HG03060 (cell line): ENCODE measurements around the gene PRMT2.
"Not testable (repeated sequence)": the region's sequence is repeated elsewhere in the genome, so short reads cannot be mapped to it uniquely, and the experiment has no call there.

ENCODE experiments used
- ATAC-seq: cut with Tn5 transposase; IDR thresholded peaks from one replicate; pipeline ENCODE4 v1.9.1; 2021; ENCODE audit warnings: low read depth, moderate number of reproducible peaks; ENCODE audit not compliant: unreplicated experiment

Gene PRMT2

DNA sequence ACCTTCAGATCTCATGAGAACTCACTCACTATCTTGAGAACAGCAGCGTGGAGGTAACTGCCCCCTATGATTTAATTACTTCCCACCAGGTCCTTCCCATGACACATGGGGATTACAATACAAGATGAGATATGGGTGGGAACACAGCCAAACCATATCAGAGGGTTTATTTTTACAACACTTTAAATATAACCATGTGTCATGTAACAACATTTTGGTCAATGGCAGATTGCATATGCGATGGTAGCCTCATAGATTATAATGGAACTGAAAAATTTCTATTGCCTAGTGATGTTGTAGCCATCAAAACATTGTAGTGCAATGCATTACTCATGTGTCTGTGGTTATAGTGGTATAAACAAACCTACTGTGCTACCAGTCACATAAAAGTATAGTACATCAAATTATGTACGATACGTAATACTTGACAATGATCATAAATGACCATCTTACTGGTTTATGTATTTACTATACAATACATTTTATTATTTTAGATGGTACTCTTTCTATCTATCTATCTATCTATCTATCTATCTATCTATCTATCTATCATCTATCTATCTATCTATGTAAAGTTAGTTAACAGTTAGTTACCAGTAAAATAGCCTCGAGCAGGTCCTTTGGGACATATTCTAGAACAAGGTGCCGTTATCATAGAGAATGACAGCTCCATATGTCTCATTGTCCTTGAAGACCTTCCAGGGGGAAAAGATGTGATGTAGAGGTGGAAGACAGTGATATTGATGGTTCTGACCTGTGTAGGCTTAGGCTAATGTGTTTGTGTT is 18.0 kb upstream of the PRMT2 start:
- no peak for ATAC-seq

DNA sequence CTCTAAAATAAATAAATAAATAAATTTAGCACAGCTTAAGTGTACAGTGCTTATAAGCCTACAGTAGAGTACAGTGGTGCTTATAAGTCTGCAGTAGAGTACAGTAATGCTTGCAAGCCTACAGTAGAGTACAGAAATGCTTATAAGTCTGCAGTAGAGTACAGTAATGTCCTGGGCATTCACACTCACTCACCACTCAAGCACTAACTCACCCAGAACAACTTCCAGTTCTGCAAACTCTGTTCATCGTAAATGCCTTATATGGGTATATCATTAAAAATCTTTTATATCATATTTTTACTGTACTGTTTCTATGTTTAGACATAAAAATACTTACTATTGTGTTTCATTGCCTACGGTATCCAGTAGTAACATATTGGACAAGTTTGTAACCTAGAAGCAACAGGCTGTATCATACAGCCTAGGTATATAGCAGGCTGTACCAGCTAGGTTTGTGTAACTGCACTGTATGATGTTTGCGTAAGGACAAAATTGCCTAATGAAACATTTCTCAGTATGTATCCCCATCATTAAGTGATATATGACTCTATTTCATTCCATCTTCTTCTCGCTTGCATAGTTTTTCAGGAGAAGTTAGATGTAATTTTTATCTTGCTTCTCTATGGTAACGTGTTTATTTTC is 16.6 kb upstream of the PRMT2 start:
- ATAC-seq = no peak

DNA sequence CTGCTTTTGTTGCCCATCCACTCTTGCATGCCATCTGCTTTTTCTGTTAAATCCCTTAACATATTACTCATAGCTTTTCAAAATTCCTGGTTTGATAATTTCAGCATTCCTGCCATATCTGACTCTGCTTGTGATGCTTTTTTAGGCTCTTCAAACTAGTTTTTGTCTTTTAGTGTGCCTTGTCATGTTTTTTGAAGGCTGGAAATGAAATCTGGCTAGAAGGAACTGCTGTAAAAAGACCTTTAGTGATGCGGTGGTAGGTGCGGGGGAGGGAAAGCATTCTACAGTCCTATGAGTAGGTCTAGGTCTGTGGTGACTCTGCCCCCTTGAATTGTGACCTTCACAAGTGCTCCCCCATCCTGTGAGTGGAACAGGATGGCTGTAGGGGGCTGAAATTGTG is 15.6 kb upstream of the PRMT2 start:
- no peak for ATAC-seq

DNA sequence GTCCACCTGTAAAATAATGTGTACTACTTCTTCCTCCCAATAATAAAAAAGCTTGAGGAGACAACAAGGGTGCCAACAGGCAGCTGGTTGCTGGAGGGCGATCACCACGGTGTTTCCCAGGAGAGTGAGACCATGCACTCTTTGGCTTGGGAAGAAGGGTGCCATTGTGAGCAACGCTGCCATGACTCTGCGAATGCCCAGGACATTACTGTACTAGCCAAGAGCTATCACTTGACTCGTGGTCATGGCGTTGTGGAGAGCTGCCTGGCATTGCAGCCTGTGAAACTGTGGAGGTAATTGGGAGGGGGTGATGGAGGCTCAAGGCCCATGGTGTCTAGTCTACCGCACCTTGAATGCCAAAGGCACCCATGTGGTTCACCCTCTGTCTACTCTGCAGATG is 14.6 kb upstream of the PRMT2 start:
- no peak for ATAC-seq

DNA sequence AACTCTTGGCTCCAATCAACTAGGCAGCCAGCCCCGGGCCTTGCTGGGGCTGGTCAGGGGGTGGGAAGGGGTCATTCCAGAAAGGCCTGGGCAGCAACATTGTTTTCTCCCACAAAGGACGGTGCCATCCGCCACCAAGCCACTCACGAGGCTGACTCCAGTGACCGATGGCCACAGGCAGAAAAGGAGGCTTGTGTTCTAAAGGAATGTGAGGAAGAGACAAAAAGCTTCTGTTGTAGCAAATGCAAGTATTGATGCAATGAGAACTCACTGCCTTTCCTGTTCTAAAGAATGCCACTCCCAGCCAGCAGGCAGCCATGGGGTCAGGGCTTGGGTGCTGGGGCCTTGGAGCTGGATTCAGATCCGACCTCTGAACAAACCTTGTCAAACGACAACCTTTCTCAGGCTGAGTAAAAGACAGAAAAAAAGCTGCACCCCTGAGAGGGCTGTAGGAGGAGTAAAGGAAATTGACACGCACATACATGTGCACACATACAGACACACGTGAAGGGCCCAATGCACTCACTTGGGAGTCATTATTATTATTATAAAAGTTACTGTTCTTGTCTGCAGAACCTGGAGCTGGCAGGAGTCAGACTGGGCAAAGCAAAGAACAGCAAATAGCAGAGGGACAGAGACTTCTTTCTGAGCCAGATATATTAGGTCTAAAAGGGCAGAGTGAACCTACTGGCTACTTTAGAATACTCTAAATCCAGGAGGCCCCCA is 13.9 kb upstream of the PRMT2 start:
- ATAC-seq = no peak

DNA sequence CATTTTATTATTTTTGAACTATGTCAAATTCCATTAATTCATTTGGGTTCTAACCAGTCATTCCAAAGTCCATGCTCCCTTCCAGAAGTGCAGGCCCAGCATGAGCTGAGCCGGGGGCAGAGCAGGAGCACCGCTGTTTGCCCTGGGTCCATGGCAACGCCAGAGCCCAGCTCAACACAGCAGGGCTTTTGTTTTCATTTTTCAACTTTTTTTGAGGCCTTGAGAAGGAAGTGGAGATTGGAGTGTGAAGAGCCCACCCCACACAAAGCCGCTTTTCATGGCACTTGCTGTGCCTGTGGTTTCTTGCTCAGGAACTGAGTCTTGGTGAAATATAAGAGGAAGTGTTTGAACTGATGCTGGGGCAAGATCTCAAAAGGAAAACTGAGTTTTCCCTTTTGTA is 13.2 kb upstream of the PRMT2 start:
- no peak for ATAC-seq

DNA sequence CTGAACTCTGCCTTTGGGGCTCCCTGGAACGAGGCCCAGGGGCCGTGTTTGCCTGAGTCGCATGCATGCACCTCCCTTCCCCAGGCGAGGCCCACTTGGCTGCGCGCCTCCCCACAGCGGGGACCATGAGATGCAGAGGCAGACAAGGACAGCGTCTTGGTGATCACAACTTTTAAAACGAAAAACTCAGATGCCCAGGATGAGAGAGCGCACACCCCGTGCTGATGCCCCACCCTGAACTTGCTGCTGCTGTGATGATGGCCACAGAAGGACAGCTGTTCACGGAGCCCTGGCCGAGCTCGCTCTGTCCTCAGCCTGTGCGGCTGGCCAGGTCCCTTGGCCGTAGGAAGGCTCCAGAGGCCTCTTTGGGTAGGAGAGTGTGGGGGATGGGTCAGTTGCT is 11.4 kb upstream of the PRMT2 start:
- ATAC-seq = no peak

DNA sequence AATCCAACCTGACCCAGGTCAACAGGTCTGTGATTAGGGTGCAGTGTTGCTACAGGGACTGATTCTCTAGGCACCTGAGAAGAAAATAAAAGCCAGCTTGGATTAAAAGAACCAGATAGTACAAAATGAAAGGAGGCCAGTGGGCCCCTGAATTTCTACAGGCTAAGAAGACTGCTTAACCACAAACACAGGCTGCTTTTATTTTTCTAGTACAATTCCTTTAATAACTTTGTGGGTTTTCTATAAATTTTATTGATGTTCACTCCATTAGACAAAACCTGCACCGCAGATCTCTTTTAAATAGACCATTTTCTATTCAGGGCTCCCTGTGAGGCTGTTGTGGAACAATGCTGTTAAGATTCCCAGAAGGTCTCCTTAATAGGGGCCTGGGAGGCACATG is 9.7 kb upstream of the PRMT2 start:
- no peak for ATAC-seq

DNA sequence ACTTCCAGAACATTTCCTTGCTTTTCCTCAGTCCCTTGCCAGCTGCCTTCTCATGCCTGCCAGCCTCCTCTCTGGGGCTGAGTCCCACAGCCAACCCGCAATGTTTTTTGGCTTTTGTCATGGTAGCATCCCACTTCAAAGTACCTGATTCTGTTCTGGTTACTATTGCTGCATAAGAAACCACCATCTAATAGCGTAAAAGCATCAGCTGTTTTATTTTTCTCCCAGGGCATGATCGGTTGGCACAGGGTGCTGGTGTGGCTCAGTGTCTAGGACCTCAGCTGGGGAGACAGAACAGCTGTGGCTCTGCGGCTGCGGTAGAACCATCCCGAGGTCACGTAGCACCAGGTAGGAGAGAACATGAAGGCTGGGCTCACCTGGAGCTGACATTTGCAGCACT is 8.9 kb upstream of the PRMT2 start:
- no peak for ATAC-seq

DNA sequence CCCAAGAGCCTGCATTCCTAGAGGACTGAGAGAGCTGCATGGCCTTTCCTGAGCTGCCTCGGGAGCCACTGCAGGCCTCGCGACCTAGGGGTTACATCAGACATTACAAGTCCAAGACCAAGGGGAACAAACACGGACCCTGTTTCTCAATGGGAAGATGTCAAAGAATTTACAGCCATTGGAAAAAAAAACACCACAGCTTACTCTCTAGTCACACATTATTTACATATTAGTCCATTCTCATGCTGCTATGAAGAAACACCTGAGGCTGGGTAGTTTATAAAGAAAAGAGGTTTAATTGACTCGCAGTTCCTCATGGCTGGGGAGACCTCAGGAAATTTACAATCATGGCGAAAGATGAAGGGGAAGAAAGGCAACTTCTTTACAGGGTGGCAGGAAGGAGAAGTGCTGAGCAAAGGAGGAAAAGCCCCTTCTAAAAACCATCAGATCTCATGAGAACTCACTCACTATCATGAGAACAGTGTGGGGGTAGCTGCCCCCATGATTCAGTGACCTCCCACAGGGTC is 8.4 kb upstream of the PRMT2 start:
- no peak for ATAC-seq

DNA sequence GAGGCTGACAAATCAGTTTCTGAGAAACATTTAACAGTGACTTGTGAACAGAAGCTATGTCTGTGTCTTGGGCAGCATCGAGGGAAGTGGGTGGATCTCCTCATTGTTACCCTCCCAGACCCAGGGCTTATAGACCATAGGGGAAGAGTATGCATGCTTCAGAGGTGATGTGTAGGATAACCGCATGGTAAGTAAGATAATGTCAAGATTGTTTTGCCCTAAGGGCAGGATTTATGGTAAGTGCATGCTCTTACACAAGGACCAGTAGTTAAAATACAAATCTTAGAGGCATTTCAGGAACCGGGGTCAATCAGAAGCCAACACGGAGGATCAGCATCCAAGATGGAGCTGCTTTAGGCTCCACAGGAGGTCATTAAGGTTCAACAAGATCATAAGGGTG is 7.7 kb upstream of the PRMT2 start:
- no peak for ATAC-seq

DNA sequence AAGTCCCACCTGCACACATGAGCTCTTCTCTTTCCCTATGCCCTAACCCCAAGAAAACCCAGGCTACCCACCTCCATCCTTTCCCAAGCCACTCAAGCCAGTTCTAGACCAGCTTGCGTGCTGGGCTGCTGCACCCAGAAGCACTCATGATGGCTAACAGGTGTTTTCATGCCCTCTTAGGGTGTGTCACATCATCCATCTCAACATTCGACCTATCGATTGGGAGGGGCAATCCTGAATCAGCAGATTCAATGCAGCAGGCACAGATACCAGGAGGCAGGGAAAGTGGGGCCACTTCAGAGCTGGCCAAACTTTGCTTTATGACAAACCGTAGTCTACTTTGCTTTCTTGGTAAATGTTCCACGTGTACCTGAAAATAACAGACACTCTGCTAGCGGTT is 6.6 kb upstream of the PRMT2 start:
- ATAC-seq = no peak

DNA sequence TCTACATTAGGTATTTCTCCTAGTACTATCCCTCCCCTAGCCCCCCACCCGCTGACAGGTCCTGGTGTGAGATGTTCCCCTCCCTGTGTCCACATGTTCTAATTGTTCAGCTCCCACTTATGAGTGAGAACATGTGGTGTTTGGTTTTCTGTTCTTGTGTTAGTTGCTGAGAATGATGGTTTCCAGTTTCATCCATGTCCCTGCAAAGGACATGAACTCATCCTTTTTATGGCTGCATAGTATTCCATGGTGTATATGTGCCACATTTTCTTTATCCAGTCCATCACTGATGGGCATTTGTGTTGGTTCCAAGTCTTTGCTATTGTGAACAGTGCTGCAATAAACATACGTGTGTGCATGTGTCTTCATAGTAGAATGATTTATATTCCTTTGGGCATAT is 4.6 kb upstream of the PRMT2 start:
- ATAC-seq = not testable (repeated sequence)

DNA sequence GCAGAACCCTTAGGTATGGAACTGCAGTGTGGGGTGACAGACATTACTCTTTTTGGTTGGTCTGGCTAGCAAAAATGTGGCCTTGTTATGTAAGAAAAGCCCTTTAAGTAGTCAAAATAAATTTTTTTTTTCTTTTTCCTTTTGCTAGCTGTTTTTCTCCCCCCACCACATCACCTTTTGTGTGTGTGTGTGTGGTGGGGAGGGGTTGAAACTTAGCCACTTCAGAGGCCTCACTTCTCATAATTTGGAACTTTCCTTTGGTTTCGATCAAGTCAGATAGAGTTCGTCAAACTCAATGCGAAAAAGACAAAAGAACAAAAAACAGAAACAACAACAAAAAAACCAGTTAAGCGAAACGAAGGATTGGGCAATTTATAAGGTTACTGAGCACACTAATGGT is 1.9 kb upstream of the PRMT2 start:
- ATAC-seq = no peak

DNA sequence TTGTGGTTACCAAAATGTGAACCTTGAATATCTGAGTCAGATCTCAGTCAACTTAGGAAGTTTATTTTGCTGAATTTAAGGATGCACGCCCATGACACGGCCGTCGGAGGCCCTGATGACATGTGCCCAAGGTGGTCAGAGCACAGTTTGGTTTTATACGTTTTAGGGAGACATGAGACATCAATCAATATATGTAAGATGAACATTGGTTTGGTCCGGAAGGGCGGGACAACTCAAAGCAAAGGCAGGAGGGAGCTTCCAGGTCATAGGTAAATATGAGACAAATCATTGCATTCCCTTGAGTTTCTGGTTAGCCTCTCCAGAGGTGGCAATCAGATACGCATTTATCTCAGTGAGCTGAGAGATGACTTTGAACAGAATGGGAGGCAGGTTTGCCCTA is 1.0 kb upstream of the PRMT2 start:
- no peak for ATAC-seq

DNA sequence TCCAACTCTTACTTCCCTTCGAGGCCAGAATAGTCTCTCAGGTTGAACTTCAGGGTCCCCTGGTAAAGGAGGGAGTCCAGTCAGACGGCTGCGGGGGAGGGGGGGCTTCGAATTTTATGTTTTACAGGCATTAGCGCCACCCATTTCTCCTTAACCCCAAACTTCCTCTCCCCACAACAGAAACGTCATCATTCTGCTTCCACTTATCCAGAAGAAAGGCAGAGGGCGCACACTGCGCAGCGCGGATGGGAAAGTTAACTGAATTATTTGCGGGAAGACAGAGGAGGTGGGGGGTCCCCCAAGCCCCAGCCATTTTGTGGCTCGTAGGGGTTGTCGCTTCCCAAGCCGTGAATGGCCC is 529 bp upstream of the PRMT2 start:
- ATAC-seq = no peak

DNA sequence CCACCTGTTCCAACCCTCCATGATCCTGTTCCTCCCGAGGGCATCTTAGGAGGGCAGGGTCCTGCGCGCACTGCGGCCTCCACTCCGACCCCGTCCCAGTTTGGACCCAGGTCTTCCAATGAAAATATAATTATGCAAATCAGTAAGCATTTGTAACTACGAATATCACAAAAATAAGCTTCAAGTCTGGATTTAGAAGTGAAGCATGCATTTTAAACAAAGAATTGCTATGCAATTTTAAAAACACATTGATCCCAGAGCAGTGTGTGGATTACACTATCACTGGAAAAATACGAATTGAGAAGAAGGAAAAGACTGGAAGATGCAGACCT is 673 bp downstream of the PRMT2 start:
- no peak for ATAC-seq

DNA sequence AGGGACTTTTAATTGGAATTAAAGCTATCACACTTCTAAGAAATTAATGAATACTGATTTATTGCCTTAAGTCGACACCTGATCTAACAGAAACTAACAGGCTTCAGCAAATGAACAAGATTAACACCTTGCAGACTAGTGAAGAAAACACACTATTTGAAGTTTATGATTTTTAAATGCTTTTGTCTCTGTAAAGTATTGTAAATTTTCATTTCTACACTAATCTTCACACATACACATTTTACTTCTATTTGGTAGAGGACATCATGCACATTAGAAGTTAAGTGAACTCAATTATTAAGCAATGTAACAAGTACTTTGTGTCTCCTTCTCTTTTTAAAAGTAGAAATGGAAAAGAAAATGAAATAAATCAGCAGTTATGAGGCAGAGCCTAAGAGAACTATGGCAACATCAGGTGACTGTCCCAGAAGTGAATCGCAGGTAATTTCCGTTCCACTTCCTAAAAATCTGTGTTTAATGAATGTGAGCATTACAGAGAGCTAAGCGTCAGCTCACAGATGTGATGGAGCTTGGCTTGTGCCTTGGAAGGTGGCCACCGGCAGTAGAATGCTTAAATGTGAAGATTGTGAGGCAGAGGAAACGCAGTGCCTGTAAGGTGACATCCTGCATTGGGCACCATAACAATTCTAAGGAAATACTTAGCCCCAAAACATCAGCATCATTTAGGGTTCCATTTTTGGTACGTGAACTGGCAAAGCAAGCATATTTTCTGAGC is 1.2 kb downstream of the PRMT2 start:
- ATAC-seq = no peak

DNA sequence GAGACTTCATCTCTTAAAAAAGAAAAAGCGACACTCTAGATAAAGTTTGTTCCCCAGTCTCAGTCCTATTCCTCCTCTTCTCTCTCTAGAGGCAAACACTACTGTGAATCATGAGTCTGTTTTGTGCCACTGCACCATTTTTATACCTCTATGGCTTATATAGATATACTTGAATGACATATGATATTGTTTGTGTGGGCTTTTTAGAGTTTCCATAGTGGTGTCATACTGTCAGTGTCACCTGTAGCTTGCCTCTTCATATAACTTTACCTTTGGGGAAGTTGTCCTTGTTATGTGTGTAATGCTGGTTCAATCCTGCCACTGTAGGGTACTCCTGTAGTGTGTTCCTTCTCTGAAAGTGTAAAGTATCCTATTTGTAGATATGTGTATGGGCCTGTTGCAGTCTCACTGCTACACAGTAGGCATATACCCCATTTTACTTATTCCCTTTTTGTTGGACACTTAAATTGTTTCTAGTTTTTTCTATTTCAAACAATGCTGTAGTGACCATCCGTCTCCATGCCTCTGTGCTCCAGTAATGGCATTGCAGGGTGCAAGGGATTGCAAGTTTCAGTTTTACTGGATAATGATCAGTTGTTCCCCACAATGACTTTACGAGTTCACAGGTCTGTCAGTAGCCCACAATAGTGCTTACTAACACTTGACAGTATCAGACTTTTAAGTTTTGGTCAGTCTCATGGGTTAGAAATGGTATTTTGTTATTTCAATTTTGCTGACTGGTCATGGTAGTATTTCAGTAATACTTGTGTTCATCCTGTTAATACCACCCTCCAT is 2.7 kb downstream of the PRMT2 start:
- ATAC-seq = no peak
